HG02840 (cell line): ENCODE results near the gene NMNAT2.

ENCODE experiments used
- ATAC-seq: cut with Tn5 transposase; IDR thresholded peaks from one replicate; pipeline ENCODE4 v1.9.1; 2021; ENCODE audit warnings: mild to moderate bottlenecking, moderate library complexity, moderate number of reproducible peaks; ENCODE audit not compliant: unreplicated experiment, low FRiP score

The NMNAT2 gene

GRCh38 chr1:183291802-183292514, 126.2 kb downstream of the NMNAT2 start:
- ATAC-seq, result no peak

DNA sequence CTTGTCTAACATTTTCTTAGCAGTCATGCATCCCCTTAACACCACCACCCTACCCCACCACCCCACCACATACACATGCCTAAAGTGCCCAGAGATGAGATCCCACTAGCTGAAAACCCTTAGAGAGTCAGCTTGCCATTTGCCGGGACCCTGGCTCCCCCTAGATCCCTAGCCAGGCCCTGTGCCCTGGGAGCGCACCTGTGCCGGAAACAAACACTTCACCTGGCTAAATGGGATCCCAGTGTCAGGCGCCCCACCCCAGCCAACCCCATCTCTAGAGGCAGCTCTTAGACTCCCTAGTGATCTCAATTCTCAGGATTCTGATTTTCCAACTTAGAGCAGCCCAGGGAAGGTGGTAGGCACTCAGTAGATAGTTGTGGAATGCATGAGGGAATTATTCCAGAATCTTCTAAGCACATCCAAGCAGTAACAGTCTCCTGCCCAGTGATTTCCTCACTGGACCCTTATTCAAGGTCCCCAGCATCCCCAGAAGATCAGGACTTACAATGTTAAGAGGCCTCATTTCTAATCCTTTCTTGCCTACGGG, 126.9 kb downstream of the NMNAT2 start:
- ATAC-seq, result no peak

DNA sequence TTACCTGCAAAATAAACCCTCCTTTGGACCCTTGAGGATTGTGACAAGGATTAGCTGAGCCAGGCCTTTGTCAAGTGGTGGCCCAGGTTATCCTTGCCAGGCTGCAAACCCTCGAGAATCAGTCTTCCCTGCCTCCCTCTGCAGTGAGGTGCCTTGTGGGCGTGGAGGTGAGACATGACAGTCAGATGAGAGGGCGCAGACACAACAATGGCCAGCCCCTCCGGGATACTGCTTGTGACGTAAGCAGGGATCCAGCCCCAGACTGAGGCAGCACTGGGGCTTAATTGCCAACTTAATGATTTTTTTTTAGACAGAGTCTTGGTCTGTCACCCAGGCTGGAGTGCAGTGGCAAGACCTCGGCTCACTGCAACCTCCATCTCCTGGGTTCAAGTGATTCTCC, 127.6 kb downstream of the NMNAT2 start:
- no peak for ATAC-seq

GRCh38 chr1:183289051-183289496, 129.1 kb downstream of the NMNAT2 start:
- ATAC-seq, result no peak

- no peak for ATAC-seq
Observed at GRCh38 chr1:183288583-183288982, 129.6 kb downstream of the NMNAT2 start.

DNA sequence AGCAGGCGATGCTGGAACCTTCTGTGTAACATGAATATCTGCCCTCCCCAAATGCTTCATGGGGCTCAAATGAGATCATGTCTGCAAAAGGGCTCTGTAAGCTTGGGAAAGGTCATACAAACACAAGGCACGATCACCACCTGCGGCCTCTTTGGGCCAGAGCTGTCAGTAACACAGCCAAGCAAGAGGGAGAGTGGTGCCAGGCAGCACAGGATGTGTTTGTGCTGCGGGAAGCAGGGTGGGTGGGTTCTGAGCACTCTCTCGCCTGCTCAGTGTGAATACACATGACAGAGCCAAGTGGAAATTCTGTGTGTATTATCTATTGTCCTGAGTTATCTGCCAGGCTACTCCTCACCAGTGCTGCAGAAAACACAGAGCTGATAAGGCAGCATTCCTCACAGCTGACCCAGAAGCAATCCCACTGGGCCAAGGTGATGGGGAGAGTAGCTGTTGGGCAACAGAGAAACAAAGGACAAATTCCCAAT, 130.9 kb downstream of the NMNAT2 start:
- no peak for ATAC-seq

- no peak for ATAC-seq
Observed at GRCh38 chr1:183285746-183286145, 132.4 kb downstream of the NMNAT2 start.

- ATAC-seq, result no peak
Observed at GRCh38 chr1:183285256-183285655, 132.9 kb downstream of the NMNAT2 start.

DNA sequence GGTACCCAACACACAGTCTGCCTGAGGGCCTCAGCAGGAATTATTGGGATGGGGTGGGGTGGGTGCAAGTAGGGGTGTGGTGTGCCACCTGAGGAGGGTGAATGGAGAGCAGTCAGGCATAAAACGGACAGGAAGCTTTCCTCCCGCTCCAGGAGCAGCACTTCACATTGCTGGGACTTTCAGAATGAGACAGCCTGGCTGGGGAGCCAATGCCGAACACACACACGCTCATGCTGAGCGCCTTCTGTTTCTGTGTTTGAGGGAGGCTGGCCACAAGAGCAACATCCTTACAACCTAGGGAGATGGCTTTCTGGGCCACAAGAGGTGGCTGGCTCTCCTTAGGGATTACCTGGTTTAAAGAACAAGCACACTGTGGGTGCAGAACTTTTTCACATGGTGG, 134.1 kb downstream of the NMNAT2 start:
- ATAC-seq, result no peak

DNA sequence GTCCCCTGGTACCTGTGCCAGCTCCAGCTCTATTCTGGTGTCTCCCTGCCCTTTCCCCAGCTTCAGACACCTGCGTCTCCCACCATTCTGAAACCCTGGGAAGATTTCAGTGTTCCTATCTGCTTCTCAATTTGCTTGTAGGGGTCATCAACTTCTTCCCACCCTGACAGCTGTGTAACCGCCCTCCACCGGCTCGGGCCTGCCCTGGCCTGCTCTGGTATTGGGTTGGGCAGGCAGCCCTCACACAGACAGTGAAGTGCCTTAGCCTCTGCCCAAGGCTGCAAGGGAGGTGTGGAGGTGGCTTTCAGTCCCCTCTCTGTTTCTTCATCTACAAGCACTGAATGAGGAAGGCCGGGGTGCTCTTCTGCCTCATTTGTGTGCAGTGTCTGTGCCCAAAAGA, 134.9 kb downstream of the NMNAT2 start:
- ATAC-seq, result no peak

GRCh38 chr1:183282101-183282855, 135.9 kb downstream of the NMNAT2 start:
- no peak for ATAC-seq

- ATAC-seq, result no peak
Observed at GRCh38 chr1:183281553-183282091, 136.6 kb downstream of the NMNAT2 start.

GRCh38 chr1:183281039-183281438, 137.1 kb downstream of the NMNAT2 start:
- no peak for ATAC-seq

DNA sequence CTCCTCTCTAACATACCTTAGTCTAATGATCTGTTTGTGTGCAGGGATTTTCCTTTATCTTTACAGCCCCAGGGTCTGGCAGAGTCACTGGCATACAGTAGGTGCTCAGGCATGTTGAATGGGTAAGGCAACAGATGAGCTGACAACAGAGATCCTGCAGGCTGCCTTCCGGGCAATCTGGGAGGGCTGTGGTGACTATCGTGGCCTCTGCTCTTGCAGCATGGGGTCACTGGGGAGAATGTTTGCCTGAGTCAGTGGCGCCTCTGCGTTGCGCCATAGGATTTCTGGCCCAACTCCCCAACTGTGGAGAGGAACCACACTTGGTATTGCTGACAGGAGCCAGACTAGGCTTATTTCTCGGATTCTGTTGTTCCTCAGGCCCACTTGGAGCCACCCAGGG, 138.3 kb downstream of the NMNAT2 start:
- no peak for ATAC-seq

GRCh38 chr1:183278739-183279591, 139.2 kb downstream of the NMNAT2 start:
- ATAC-seq, result no peak

GRCh38 chr1:183277821-183278738, 140.1 kb downstream of the NMNAT2 start:
- no peak for ATAC-seq

GRCh38 chr1:183276386-183277080, 141.6 kb downstream of the NMNAT2 start:
- no peak for ATAC-seq

DNA sequence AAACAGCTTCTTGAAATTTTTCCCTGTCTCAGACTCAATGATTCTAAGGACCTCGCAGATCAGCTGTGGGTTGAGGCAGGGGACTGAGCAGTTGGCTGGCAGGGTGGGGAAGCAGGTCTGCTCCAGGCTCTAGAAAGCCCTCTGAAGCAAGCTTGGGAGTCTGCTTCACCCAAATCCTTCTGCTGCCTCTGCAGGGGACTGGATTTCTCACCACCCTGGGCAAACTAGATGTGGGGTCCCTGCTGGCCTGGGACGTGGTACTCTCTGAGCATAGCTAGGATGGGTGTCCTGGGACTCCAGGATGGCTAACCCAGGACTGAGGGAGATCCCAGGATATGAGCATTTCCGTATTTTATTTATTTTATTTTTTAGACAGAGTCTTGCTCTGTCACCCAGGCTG, 142.9 kb downstream of the NMNAT2 start:
- no peak for ATAC-seq

DNA sequence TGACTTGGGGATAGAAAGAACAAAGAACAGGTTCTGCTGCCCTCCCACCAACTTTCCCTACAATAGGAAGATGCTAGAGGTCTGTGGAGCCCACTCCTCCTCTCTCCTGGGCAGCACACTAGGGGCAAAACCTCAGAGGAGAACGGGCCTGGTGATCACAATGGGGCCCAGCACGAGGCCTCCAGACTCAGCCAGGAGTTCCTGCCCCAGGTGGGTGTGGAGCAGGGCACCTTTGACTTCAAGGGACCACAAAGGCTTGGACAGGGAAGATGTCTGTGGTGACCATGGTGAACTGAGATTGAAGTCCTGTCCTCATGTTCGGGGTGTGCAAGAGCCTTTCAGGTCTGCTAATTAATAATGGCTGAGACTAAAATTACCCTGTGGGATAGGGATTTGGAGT, 143.3 kb downstream of the NMNAT2 start:
- ATAC-seq, result no peak
